HG03460 (cell line): ENCODE measurements around the gene TSC22D4.
"Not testable (repeated sequence)": the region's sequence is repeated elsewhere in the genome, so short reads cannot be mapped to it uniquely, and the experiment has no call there.

Source experiments
- ATAC-seq: cut with Tn5 transposase; IDR thresholded peaks from one replicate; pipeline ENCODE4 v1.9.1; 2021; ENCODE audit not compliant: unreplicated experiment

The TSC22D4 gene

DNA sequence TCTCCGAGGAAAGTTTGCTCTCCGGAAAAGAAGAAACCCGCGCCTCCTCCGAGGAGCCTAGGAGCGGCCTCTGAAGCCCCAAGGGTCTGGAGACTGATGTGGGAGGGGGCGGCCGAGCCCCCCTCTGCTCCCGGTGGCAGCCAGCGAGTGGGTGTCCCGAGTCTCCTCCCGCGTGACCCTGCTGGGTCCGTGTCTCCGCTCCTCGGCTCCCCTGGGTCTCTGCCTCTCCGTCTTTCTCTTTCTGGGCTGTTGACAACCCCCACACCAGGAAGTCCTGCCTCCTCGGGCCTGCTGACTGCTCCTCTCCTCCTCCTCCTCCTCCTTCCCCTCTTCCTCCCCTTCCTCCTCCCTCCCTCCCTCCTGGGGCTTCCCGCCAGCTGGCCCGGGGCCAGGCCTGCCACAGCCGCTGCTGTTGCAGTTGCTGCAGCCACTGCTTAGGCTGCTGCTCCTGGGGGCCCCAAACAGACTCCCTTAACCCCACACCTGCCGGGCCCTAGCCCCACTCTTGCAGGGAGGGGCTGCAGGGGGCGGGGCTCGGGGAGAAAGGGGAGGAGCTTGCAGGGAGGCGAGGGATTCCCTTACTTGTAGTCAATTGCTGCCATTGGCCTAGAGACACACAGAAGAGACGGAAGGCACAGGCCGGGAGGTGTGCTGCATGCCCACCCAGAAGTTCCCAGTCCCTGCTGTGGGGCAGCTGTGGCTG, at the start of gene TSC22D4:
Gene TSC22D4, minus strand, starts transcription at position 257 of the 703 bp plus-strand sequence. CDS start 1,176 bp downstream, outside the sequence.
- ATAC-seq: peak; percentile 66

DNA sequence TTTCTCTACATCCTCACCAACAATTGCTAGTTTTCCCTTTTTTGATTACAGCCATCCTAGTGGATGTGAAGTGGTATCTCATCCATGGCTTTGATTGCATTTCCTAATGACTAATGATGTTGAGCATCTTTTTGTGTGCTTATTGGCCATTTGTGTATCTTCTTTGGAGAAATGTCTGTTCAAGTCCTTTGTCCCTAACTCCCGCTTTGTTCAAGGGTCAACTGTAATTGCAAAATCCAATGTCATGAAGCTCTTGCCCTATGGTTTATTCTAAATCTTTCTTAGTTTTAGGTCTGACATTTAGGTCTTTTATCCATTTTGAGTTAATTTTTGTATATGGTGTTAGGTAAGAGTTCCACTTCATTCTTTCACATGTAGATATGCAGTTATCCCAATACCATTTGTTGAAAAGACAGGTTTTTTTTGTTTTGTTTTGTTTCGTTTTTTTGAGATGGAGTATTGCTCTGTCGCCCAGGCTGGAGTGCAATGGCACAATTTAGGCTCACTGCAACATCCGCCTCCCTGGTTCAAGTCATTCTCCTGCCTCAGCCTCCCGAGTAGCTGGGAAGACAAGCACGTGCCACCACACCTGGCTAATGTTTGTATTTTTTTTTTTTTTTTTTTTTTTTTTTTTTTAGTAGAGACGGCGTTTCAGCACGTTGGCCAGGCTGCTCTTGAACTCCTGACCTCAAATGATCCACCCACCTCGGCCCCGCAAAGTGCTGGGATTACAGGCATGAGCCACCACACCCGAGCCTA, 49.3 kb upstream of the TSC22D4 start:
- not testable (repeated sequence) for ATAC-seq

DNA sequence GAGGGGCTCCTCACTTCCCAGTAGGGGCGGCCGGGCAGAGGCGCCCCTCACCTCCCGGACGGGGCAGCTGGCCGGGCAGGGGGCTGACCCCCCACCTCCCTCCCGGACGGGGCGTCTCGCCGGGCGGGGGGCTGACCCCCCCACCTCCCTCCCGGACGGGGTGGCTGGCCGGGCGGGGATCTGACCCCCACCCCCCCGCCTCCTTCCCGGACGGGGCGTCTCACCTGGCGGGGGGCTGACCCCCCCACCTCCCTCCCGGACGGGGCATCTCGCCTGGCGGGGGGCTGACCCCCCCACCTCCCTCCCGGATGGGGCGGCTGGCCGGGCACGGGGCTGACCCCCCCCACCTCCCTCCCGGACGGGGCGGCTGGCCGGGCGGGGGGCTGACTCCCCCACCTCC, 44.2 kb upstream of the TSC22D4 start:
- not testable (repeated sequence) for ATAC-seq

DNA sequence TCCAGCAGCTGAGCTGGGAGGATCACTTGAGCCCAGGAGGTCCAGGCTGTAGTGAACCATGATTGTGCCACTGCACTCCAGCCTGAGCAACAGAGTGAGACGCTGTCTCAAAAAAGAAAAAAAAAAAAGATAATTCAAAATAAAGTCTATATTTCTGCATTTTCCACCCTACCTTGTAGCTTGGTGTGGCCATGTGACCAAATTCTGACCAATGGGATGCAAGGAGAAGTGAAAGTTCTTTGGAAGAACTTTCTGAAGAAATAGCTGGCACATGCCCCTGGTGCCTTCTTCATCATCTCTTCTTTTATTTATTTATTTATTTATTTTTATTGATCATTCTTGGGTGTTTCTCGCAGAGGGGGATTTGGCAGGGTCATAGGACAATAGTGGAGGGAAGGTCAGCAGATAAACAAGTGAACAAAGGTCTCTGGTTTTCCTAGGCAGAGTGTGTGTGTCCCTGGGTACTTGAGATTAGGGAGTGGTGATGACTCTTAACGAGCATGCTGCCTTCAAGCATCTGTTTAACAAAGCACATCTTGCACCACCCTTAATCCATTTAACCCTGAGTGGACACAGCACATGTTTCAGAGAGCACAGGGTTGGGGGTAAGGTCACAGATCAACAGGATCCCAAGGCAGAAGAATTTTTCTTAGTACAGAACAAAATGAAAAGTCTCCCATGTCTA, 43.0 kb upstream of the TSC22D4 start:
- not testable (repeated sequence) for ATAC-seq

DNA sequence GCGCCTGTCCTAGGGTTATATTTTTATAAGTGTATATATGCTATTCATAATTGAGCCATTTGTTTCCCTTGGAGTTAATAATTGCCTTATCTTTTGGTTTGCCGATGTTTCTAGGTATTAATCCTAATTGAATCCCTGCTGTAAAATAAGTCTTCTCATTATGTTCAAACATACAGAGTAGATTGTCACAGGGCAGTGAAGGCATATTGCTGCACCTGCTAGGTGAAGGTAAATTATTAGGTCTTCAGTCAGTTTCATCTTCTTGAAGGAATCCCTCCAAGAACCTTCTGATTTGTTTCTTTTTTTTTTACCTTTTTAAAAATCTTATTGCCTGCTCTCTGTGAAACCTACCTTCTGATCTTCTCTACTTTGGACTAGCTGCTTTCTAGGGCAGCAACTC, 42.1 kb upstream of the TSC22D4 start:
- ATAC-seq: no peak

DNA sequence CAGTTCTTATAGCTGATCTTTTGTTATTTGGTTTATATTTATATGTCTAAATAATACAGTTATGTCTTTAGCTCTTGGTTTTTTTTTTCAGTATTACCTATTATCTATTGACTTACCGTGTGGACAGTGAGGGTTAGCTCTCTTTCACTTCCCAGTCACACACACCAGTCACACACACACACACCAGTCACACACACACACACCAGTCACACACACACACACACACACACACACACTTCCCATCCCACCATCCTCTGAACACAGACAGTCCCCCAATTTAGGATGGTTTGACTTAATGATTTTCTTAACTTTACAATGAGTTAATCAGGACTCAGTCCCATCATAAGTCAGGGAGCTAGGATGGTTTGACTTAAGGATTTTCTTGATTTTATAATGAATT, 41.1 kb upstream of the TSC22D4 start:
- no peak for ATAC-seq

DNA sequence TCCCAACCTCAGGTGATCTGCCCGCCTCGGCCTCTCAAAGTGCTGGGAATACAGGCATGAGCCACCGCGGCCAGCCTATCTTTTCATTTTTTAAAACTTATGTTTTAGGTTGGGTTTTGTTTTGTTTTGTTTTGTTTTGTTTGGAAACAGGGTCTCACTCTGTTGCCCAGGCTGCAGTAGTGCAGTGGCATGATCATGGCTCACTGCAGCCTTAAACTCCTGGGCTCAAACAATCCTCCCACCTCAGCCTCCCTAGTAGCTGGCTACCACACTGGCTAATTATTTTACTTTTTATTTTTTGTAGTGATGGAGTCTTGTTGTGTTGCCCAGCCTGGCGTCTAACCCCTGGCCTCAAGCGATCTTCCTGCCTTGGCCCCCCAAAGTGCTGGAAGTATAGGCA, 40.6 kb upstream of the TSC22D4 start:
- ATAC-seq: no peak

DNA sequence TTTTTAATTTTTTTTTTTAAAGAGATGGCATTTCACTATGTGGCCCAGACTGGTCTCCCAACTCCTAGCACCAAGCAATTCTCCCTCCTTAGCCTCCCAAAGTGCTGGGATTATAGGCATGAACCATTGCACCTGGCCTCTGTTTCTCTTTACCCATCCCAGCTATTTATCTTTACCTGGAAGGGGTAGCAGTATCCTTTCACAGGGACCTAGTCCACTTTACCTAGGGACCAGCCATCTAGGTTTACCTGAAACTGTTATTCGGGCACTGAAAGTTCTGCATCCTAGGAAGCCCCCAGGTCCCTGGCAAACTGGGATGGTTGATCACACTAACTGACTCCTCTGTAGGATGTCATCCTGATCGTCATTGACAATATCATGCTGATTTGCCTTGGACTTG, 38.3 kb upstream of the TSC22D4 start:
- no peak for ATAC-seq

DNA sequence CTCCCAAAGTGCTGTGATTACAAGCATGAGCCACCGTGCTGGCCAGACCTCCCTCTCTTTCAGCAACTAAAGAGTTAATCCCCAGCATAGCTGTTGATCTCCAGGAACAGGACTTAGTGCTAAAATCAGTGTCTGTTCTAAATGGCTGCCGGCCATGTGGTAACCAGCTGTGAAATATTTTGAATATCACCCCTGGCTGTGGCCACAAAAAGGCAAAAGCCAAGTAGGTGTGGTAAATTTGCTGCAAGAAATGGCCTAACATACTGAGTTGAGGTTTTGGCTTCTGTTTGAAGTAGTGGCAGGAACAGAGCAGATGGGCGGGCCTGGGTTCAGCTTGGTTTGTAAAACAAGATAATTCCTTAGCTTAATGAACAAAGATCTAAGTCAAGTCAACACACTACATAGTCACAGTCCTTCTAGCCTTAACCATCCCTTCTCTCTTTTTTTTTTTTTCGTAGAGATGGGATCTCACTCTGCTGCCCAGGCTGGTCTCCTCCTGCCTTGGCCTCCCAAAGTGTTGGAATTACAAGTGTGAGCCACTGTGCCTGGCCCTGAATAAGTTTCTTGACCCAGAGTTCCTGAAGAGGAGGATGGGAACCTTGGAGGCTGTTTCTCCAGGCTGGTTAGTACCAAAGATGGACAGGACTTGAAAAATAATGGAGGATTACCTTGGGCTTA, 37.3 kb upstream of the TSC22D4 start:
- ATAC-seq: no peak

DNA sequence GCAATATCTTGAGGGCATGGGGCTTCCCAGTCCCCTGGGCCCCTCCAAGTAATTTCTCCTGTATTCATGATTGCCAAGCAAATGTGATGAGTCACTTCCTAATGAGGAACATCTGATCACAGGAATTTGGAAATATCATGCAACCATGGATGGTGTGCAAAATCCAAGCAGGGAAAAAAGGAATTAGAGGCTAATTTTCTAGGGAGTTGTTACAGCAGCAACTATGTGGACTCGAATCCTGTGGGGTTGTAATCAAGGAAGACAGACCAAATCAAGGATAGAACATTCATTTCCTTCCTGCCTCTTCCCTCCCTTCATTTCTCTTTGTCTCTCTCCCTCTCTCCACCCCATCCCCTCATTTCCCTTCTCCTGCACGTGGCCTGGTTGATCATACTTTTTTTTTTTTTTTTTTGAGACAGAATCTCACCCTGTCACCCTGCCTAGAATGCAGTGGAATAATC, 36.1 kb upstream of the TSC22D4 start:
- no peak for ATAC-seq

DNA sequence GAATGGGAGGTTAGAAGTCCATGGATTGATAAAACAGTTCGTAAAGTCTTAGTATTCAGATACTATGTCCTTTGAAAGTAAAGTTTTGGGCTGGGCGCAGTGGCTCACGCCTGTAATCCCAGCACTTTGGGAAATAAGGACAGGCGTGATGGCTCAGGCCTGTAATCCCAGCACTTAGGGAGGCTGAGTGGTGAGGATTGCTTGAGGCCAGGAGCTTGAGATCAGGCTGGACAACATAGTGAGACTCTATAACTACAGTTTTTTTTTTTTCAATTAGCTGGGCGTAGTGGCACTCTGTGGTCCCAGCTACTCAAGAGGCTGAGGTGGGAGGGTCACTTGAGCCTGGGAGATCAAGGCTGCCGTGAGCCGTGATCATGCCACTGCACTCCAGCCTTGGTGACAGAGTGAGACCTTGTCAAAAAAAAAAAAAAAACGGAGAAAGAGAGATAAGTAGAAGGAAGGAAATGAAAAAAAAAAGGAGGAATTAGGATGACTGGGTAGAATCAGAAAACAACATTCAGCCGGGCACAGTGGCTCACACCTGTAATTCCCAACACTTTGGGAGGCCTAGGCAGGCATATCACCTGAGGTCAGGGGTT, 34.3 kb upstream of the TSC22D4 start:
- no peak for ATAC-seq

DNA sequence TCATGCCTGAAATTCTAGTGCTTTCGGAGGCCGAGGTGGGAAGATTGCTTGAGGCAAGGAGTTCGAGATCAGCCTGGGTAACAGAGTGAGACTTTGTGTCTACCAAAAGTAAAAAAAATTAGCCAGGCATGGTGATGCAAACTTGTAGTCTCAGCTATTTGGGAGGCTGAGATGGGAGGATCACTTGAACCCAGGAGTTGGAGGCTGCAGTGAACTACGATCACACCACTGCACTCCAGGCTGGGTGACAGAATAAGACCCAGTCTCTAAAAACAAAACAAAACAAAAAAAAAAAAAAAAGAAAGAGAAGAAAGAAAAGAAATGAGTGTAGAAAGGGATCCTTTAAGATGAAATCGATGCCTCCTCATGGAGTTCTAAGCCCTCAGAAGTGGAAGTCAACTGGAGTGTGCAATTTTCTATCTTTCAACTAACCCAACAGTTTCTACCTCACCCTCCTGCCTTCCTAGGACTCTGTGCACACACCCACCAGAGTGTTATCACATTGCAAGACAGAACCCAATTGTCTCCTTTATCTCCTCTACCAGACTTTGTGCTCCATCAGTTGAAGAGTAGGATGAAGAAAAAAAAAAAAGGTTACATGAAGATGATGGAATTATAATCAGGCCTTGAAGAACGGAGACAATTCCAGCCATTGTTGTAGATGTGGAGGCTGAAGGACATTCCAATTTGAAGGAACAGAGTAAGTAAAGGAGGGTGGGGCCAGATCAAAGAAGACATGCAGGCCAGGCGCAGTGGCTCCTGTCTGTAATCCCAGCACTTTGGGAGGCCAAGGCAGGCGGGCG, 31.6 kb upstream of the TSC22D4 start:
- no peak for ATAC-seq

DNA sequence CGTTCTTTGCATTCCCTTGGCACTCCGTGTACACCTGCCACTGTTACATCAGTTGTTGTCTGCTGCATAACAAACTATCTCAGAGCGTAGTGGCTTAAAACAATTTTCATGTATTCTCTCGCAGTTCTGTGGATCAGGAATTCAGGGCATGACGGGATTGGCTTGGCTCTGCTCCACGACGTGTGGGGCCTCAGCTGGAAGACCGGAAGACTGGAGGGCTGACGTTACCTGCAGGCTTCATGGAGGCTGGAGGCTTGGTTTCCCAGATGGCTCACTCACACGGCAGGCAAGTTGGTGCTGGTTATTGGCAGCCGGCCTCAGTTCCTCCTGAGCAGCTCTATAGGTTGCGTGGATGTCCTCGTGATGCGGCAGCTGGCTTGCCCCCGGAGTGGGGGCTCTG, 30.2 kb upstream of the TSC22D4 start:
- ATAC-seq: no peak

DNA sequence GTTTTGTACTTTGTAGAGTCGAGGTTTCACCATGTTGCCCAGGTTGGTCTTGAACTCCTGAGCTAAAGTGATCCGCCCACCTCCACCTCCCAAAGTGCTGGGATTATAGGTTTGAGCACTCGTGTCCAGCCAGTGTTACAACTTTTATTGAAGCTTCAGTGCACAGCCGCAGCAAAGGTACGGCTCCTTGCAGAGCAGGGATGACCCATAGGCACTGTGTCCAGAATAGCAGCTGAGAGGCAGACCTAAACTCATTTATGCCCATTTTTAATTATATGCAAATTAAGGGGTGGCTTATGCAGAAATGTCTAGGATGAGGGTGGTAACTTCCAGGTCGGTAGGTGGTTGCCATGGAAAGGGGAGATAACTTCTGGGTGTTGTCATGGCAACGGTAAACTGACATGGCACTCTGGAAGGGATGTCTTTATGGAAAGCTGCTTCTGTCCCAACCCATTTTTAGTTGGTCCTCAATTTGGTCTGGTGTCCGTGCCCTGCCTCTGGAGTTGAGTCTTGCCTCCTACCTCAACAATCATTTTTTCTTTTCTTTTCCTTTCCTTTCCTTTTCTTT, 27.4 kb upstream of the TSC22D4 start:
- no peak for ATAC-seq

DNA sequence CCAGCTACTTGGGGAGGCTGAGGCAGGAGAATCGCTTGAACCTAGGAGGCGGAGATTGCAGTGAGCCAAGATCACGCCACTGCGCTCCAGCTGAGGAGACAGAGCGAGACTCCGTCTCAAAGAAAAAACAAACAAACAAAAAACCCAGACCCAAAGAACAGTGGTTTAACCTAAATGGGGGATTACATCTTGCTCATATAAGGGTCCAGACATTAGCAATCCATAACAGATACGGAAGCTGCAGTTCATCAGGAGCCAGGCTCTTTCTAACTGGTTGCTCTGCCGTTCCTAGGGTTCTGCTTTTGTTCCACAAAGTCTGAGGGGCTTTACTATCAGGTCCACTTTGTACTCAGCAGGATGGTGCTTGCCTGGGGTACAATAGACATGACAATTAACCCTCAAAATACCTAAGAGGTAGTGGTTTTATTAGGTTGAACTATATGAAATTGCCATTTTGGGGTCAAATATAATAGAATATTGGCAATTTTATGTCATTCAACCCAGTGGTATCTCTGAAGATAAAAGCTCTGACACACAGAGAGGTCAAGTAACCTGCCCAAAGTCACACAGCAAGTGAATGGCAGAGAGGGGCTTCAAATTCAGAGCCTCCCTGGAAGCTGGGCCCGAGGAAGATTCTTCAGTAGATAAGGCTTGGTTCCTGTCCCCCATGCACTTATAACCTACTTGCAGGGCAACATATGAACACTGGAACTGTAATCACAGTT, 26.0 kb upstream of the TSC22D4 start:
- no peak for ATAC-seq

DNA sequence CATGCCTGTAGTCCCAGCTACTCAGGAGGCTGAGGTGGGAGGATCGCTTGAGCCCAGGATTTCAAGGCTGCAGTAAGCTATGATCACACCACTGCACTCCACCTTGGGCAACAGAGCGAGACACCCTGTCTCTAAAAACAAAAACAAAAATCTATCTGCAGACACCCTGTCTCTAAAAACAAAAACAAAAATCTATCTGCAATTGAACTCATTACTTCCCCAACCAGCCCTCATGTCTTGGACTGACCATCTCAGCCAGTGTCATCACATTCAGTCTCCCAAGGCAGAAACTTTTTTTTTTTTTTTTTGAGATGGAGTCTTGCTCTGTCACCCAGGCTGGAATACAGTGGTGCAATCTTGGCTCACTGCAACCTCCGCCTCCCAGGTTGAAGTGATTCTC, 25.0 kb upstream of the TSC22D4 start:
- ATAC-seq: not testable (repeated sequence)

DNA sequence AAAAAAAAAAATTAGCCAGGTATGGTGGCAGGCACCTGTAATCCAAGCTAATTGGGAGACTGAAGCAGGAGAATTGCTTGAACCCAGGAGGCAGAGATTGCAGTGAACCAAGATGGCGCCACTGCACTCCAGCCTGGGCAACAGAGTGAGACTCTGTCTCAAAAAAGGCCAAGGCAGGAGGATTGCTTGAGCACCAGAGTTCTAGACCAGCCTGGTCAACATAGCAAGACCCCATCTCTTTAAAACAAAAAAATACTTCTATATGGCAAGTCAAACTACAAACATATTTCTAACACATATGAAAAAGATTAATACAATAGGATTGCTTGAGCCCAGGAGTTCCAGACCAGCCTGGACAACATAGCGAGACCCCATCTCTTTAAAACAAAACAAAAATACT, 21.7 kb upstream of the TSC22D4 start:
- not testable (repeated sequence) for ATAC-seq

DNA sequence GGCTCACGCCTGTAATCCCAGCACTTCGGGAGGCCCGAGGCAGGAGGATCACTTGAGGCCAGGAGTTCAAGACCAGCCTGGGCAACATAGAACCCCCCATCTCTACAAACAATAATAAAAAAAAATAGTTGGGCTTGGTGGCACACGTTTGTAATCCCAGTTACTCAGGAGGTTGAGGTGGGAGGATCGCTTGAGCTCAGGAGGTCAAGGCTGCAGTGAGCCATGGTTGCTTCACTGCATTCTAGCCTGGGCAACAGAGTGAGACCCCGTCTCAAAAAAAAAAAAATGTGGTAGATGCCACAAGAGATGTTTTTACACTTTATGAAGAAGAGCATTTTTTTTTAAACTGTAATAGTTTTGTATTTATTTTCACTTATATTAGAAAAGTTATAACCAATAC, 17.5 kb upstream of the TSC22D4 start:
- no peak for ATAC-seq
